IMR-90 (cell line): ENCODE measurements around the gene ZNF280C. TPM values are rescaled to one million over a fixed set of nuclear protein-coding genes. Genes with fewer than 3 reads are reported as not detected.

ENCODE experiments used
- ATAC-seq: fragments of 200-7000 bp; cut with Tn5 transposase; 2 replicates; pipeline ENCODE4 v1.9.1; 2020; ENCODE audit warnings: low read depth, mild to moderate bottlenecking, moderate library complexity
- BruUV-seq: library from RNA; stranded (reverse); fragments of 400-500 nt; replicated peaks from 2 replicates; lab custom pipeline; 2021; lab: Mats Ljungman, UMichigan
- CTCF ChIA-PET: fragments of 300-600 bp; formaldehyde crosslinking; extraction: SDS; loops from one replicate; lab custom pipeline; 2021; ENCODE audit warnings: antibody characterized with exemption; lab: Yijun Ruan, JAX
- POLR2A ChIA-PET: fragments of 300-600 bp; sonication (Branson Sonifier 250); formaldehyde crosslinking; loops from one replicate; lab custom pipeline; 2022; ENCODE audit warnings: antibody characterized with exemption; ENCODE audit not compliant: unreplicated experiment; lab: Charles Lee
- DNase-seq: peaks from one replicate; pipeline ENCODE4 v3.0.0; 2013
- H2AFZ ChIP-seq: replicated peaks from 2 replicates; pipeline ENCODE3; 2013; ENCODE audit warnings: low read length, mild to moderate bottlenecking; ENCODE audit not compliant: poor library complexity
- H2AK5ac ChIP-seq: 2 replicates; pipeline ENCODE4 v1.6.1; 2013; ENCODE audit warnings: low read depth, low read length, inconsistent platforms
- H2AK9ac ChIP-seq: replicated peaks from 2 replicates; pipeline ENCODE3; 2013; ENCODE audit warnings: mild to moderate bottlenecking, low read depth, low read length, moderate library complexity; ENCODE audit not compliant: poor library complexity
- H2BK120ac ChIP-seq: 2 replicates; pipeline ENCODE4 v1.6.1; 2013; ENCODE audit warnings: low read depth, low read length, inconsistent platforms
- H2BK15ac ChIP-seq: 3 replicates; pipeline ENCODE4 v1.6.1; 2013; ENCODE audit warnings: low read depth, low read length, inconsistent platforms
- H2BK20ac ChIP-seq: 2 replicates; pipeline ENCODE4 v1.6.1; 2013; ENCODE audit warnings: low read depth, mild to moderate bottlenecking, inconsistent platforms, low read length, moderate library complexity
- H2BK5ac ChIP-seq: 2 replicates; pipeline ENCODE4 v1.6.1; 2013; ENCODE audit warnings: mild to moderate bottlenecking, low read depth, low read length, inconsistent platforms; ENCODE audit not compliant: poor library complexity, severe bottlenecking
- H3K14ac ChIP-seq: replicated peaks from 2 replicates; pipeline ENCODE4 v1.6.1; 2013; ENCODE audit warnings: low read depth, low read length, inconsistent platforms
- H3K18ac ChIP-seq: 2 replicates; pipeline ENCODE4 v1.6.1; 2013; ENCODE audit warnings: low read depth, low read length, control low read depth
- H3K23ac ChIP-seq: 2 replicates; pipeline ENCODE4 v1.6.1; 2013; ENCODE audit warnings: low read depth, low read length, inconsistent platforms
- H3K27ac ChIP-seq: 2 replicates; pipeline ENCODE4 v1.5.1; 2013; ENCODE audit warnings: mild to moderate bottlenecking, control low read depth, low read length; ENCODE audit not compliant: insufficient read depth
- H3K27me3 ChIP-seq: 2 replicates; pipeline ENCODE4 v1.6.1; 2013; ENCODE audit warnings: low read length; ENCODE audit not compliant: control insufficient read depth, insufficient read depth
- H3K36me3 ChIP-seq: 2 replicates; pipeline ENCODE4 v1.6.1; 2013; ENCODE audit warnings: low read length, mixed read lengths; ENCODE audit not compliant: control insufficient read depth, insufficient read depth
- H3K4ac ChIP-seq: 2 replicates; pipeline ENCODE4 v1.6.1; 2013; ENCODE audit warnings: low read depth, low read length, inconsistent platforms
- H3K4me1 ChIP-seq: 2 replicates; pipeline ENCODE4 v1.6.1; 2013; ENCODE audit warnings: low read length, mixed read lengths; ENCODE audit not compliant: control insufficient read depth, insufficient read depth
- H3K4me2 ChIP-seq: 2 replicates; pipeline ENCODE4 v1.6.1; 2013; ENCODE audit warnings: low read depth, mild to moderate bottlenecking, control low read depth, low read length, moderate library complexity
- H3K4me3 ChIP-seq: 2 replicates; pipeline ENCODE4 v1.5.1; 2013; ENCODE audit warnings: low read depth, mild to moderate bottlenecking, control low read depth, low read length, moderate library complexity; ENCODE audit not compliant: insufficient read depth
- H3K56ac ChIP-seq: 2 replicates; pipeline ENCODE4 v1.6.1; 2013; ENCODE audit warnings: low read length, inconsistent platforms; ENCODE audit not compliant: insufficient read depth; ENCODE audit errors: extremely low read depth
- H3K79me1 ChIP-seq, 2 experiments: 2 replicates each; pipeline ENCODE4 v1.6.1; 2013; ENCODE audit warnings: low read length in 2 of 2, inconsistent platforms in 1 of 2, low read depth in 1 of 2
- H3K9ac ChIP-seq: 2 replicates; pipeline ENCODE4 v1.6.1; 2013; ENCODE audit warnings: low read depth, low read length, control low read depth
- H3K9me1 ChIP-seq: 2 replicates; pipeline ENCODE4 v1.6.1; 2013; ENCODE audit warnings: low read length, inconsistent platforms; ENCODE audit not compliant: insufficient read depth
- H3K9me3 ChIP-seq: 2 replicates; pipeline ENCODE4 v1.6.1; 2013; ENCODE audit warnings: low read length; ENCODE audit not compliant: control insufficient read depth, insufficient read depth
- H4K20me1 ChIP-seq: 2 replicates; pipeline ENCODE4 v1.6.1; 2013; ENCODE audit warnings: low read length, inconsistent platforms; ENCODE audit not compliant: insufficient read depth
- H4K5ac ChIP-seq: 2 replicates; pipeline ENCODE4 v1.6.1; 2013; ENCODE audit warnings: mild to moderate bottlenecking, low read depth, low read length, control low read depth
- H4K8ac ChIP-seq, 2 experiments: 2 replicates each; pipeline ENCODE4 v1.6.1; 2013; ENCODE audit warnings: low read depth in 2 of 2, low read length in 2 of 2, control low read depth in 1 of 2, inconsistent platforms in 1 of 2
- H4K91ac ChIP-seq: 2 replicates; pipeline ENCODE4 v1.6.1; 2013; ENCODE audit warnings: low read depth, low read length, inconsistent platforms; ENCODE audit not compliant: insufficient read depth
- CHD1 ChIP-seq: IDR thresholded peaks from 2 replicates; pipeline ENCODE4 v1.6.1; 2012; ENCODE audit warnings: low read depth, low read length, improper control_type of control experiment
- CTCF ChIP-seq: conservative IDR thresholded peaks from 2 replicates; pipeline ENCODE4 v1.5.1; 2012; ENCODE audit warnings: mild to moderate bottlenecking, low read depth, low read length, improper control_type of control experiment
- MAFK ChIP-seq: IDR thresholded peaks from 2 replicates; pipeline ENCODE4 v1.6.1; 2012; ENCODE audit warnings: low read depth, low read length, improper control_type of control experiment
- MXI1 ChIP-seq: IDR thresholded peaks from 2 replicates; pipeline ENCODE4 v1.6.1; 2012; ENCODE audit warnings: low read depth, mild to moderate bottlenecking, low read length, moderate library complexity, borderline replicate concordance
- POLR2A ChIP-seq: IDR thresholded peaks from 2 replicates; pipeline ENCODE4 v1.6.1; 2012; ENCODE audit warnings: mild to moderate bottlenecking, low read depth, low read length
- SMC3 ChIP-seq: fragments of 150-350 bp; IDR thresholded peaks from 2 replicates; pipeline ENCODE4 v1.6.1; 2016; ENCODE audit warnings: low read depth, mild to moderate bottlenecking, antibody characterized with exemption, low read length, moderate library complexity
- USF2 ChIP-seq: fragments of 150-350 bp; IDR thresholded peaks from 2 replicates; pipeline ENCODE4 v1.6.1; 2017; ENCODE audit warnings: mild to moderate bottlenecking, antibody characterized with exemption, low read length, low read depth
- WGBS, 2 experiments: methylation state at CpG; one replicate each; pipeline versions ENCODE4 v1.1.5 to v1.1.7; 2013; ENCODE audit warnings: missing lambda C conversion rate in 2 of 2; ENCODE audit not compliant: insufficient read length in 1 of 2; ENCODE audit errors: extremely low coverage in 2 of 2; 5-methylcytosine and 5-hydroxymethylcytosine counted together
- dilution Hi-C: fragments of 300-500 bp; cut with HindIII; formaldehyde crosslinking; loops from one replicate; pipeline ENCODE4 v1.14.3; 2018; ENCODE audit warnings: low sequenced_read_pairs; ENCODE audit not compliant: unreplicated experiment
- in situ Hi-C: fragments of 300-500 bp; cut with MboI; formaldehyde crosslinking; loops from 3 replicates; pipeline ENCODE4 v1.14.3; 2019; ENCODE audit warnings: low sequenced_read_pairs, inconsistent platforms, mixed read lengths
- intact Hi-C: fragments of 100-400 bp; cut with micrococcal nuclease; formaldehyde crosslinking; loops from 2 replicates; pipeline ENCODE4 v1.10.0; 2022
- polyA plus RNA-seq, 3 experiments: library from polyadenylated mRNA; depleted of rRNA; stranded (reverse); fragments of >200 nt; gene quantifications; 2 replicates each; pipeline ENCODE4 v1.2.3, GENCODE V29; 2012; ENCODE audit warnings: low replicate concordance in 1 of 3
- total RNA-seq: library from RNA; depleted of rRNA; stranded (reverse); fragments of >200 nt; gene quantifications from 2 replicates; pipeline ENCODE4 v1.2.3, GENCODE V29; 2012

Gene ZNF280C
- total and polyA plus RNA-seq, 2 of the 4 experiments (the other 2 are of a cell fraction) = 3.1 to 4.5 TPM

- BruUV-seq = no TSS peak
- ATAC-seq (no peak), DNase-seq (no peak)
- H3K9me3 ChIP-seq = no peaks in the 10 kb centered on the region
- no peaks in the 10 kb centered on the region for H3K4me1 ChIP-seq
- TF ChIP-seq MAFK (no peak), MXI1 (no peak), CTCF (no peak), USF2 (no peak), CHD1 (no peak), POLR2A (no peak), SMC3 (no peak)
- H3K4me2 ChIP-seq = no peak overlapping the region
- no peak overlapping the region for H2AFZ ChIP-seq
- intact Hi-C loops = no loop called here
- H3K56ac ChIP-seq = no peak overlapping the region
- no peaks in the 10 kb centered on the region for H3K9me1 ChIP-seq
- ChIA-PET POLR2A (no interaction called here), CTCF (no interaction called here)
- H2BK15ac ChIP-seq = no peak overlapping the region
- H4K5ac ChIP-seq = no peak overlapping the region
- no peak overlapping the region for H3K4ac ChIP-seq
- in situ Hi-C loops = loop anchor here (25.0 kb wide), 1 partner anchor 584 kb away; no protein-coding TSS in a partner anchor
- H3K27me3 ChIP-seq = no peaks in the 10 kb centered on the region; the same call in 1 of the 2 replicates
- H4K8ac ChIP-seq = no peak overlapping the region
- no peak overlapping the region for H2AK5ac ChIP-seq
- H3K79me1 ChIP-seq = no peaks in the 10 kb centered on the region
- H3K36me3 ChIP-seq = no peaks in the 10 kb centered on the region
- no peaks in the 10 kb centered on the region for H4K20me1 ChIP-seq
- no peak overlapping the region for H3K14ac ChIP-seq
- WGBS, 2 experiments = 50% methylated on average over 1 of the region's 7 CpGs; no CpG with 5 or more reads in 1 of the 2 experiments
- H4K91ac ChIP-seq = no peak overlapping the region
- no peak overlapping the region for H3K18ac ChIP-seq
- H2BK5ac ChIP-seq = no peak overlapping the region
- H3K9ac ChIP-seq = no peak overlapping the region
- no peak overlapping the region for H3K27ac ChIP-seq
- H2BK20ac ChIP-seq = no peak overlapping the region
- no peak overlapping the region for H2AK9ac ChIP-seq
- H3K23ac ChIP-seq = no peak overlapping the region
- no peak overlapping the region for H2BK120ac ChIP-seq
- no peak overlapping the region for H3K4me3 ChIP-seq
- dilution Hi-C loops = no loop called here
Measured at GRCh38 chrX:130196466-130196865, 72.2 kb downstream of the ZNF280C start.
